ENCODE data around the gene GPR52. TPM values are rescaled to one million over a fixed set of nuclear protein-coding genes. Genes with fewer than 3 reads are reported as not detected.

GPR52 gene
- total and polyA plus RNA-seq, 2 of the 13 experiments (the other 11 are each of a cell fraction or from before 2014, with no cell fraction given): 0.25 to 1.5 TPM

DNA sequence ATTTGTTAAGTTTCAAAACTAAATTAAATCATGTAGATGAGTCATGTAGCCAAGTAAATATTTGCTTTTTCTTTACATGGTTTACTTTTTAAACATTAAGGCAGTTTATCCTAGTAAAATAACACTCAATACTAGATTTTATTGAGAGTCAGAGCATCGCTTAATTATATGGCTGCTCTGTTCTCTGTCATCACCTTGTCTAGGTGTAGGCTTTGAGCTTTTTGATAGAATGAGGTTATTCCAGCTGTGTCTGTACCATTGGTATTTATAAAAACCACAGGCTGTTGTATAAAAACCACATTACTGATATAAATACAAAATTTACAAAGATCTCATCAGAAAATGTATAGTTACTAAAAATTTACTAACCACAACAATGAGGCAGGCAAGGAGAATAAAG, 42.5 kb upstream of the GPR52 start:
- DNase-seq (ENCODE audit: low spot score) (no peak), FAIRE-seq (no peak), ATAC-seq (no peak)
- no peak overlapping the region for H2AFZ ChIP-seq (ENCODE audit: low read length)
- no peaks in the 10 kb centered on the region; the same call in 1 of the 2 replicates for H3K4me1 ChIP-seq (ENCODE audit: insufficient read depth, low read length)
- BruUV-seq (replicated peaks): no TSS peak
- in situ Hi-C loops (cut with HindIII; ENCODE audit: extremely low pct_ligation_motif_present, low pct_unique_long_range_greater_than_20kb) (no loop called here), intact Hi-C loops (cut with micrococcal nuclease; ENCODE audit: unreplicated experiment) (no loop called here)
- no peaks in the 10 kb centered on the region for H3K79me2 ChIP-seq (ENCODE audit: insufficient read depth, low read length)
- H4K20me1 ChIP-seq (ENCODE audit: insufficient read depth, low read length): no peaks in the 10 kb centered on the region
- TF ChIP-seq RCOR2 (CRISPR knock-in tag; IDR thresholded peaks at IDR 0.05): no peak
- no peak overlapping the region for H3K9ac ChIP-seq (ENCODE audit: insufficient read depth, low read depth, low read length)
- H3K27ac ChIP-seq (ENCODE audit: extremely low read length, insufficient read depth, low read length): no peak overlapping the region
- ChIA-PET CTCF (ENCODE audit: low intra/inter-chr PET ratio, low total read pairs) (no interaction called here), POLR2A (no interaction called here)
- no peaks in the 10 kb centered on the region for H3K36me3 ChIP-seq (replicated peaks in 1 of 2; ENCODE audit: control insufficient read depth in 1 of 2, insufficient read depth in 2 of 2, low read length in 2 of 2)
- no peak overlapping the region for H3K4me2 ChIP-seq (ENCODE audit: low read depth, low read length)
- no peaks in the 10 kb centered on the region for H3K27me3 ChIP-seq (ENCODE audit: control insufficient read depth in 1 of 2, insufficient read depth in 2 of 2, low read length in 2 of 2)
- no peak overlapping the region for H3K4me3 ChIP-seq (replicated peaks in 1 of 3; ENCODE audit: insufficient read depth in 1 of 3, low read depth in 2 of 3, low read length in 3 of 3)
- H3K9me3 ChIP-seq (ENCODE audit: low read length): no peaks in the 10 kb centered on the region
- 97% methylated on average over 1 of the region's 1 CpG for whole genome bisulfite sequencing (ENCODE audit: low lambda C conversion rate)

GRCh38 chr1:174406421-174406820, 41.3 kb upstream of the GPR52 start:
- Histone ChIP-seq H3K27me3 (ENCODE audit: control insufficient read depth in 1 of 2, insufficient read depth in 2 of 2, low read length in 2 of 2) (no peaks in the 10 kb centered on the region), H3K27ac (ENCODE audit: extremely low read length, insufficient read depth, low read length) (no peak overlapping the region), H3K4me3 (replicated peaks in 1 of 3; ENCODE audit: insufficient read depth in 1 of 3, low read depth in 2 of 3, low read length in 3 of 3) (no peak overlapping the region), H2AFZ (ENCODE audit: low read length) (no peak overlapping the region), H3K9ac (ENCODE audit: insufficient read depth, low read depth, low read length) (no peak overlapping the region), H3K79me2 (ENCODE audit: insufficient read depth, low read length) (no peaks in the 10 kb centered on the region), H4K20me1 (ENCODE audit: insufficient read depth, low read length) (no peaks in the 10 kb centered on the region), H3K4me2 (ENCODE audit: low read depth, low read length) (no peak overlapping the region), H3K4me1 (ENCODE audit: insufficient read depth, low read length) (no peaks in the 10 kb centered on the region; the same call in 1 of the 2 replicates), H3K9me3 (ENCODE audit: low read length) (no peaks in the 10 kb centered on the region), H3K36me3 (replicated peaks in 1 of 2; ENCODE audit: control insufficient read depth in 1 of 2, insufficient read depth in 2 of 2, low read length in 2 of 2) (no peaks in the 10 kb centered on the region)
- intact Hi-C loops (cut with micrococcal nuclease; ENCODE audit: unreplicated experiment): no loop called here
- ATAC-seq (no peak), DNase-seq (ENCODE audit: low spot score) (no peak), FAIRE-seq (no peak)
- in situ Hi-C loops (cut with HindIII; ENCODE audit: extremely low pct_ligation_motif_present, low pct_unique_long_range_greater_than_20kb): no loop called here
- 94% methylated on average over 4 of the region's 4 CpGs for WGBS (ENCODE audit: low lambda C conversion rate)
- CTCF ChIA-PET (ENCODE audit: low intra/inter-chr PET ratio, low total read pairs): no interaction called here
- POLR2A ChIA-PET: no interaction called here
- BruUV-seq (replicated peaks): no TSS peak
- TF ChIP-seq JUN (CRISPR knock-in tag; IDR thresholded peaks at IDR 0.05) (no peak), E2F1 (CRISPR knock-in tag; IDR thresholded peaks at IDR 0.05) (no peak), ZNF766 (CRISPR knock-in tag; IDR thresholded peaks at IDR 0.05; ENCODE audit: borderline replicate concordance) (no peak), ESRRA (CRISPR knock-in tag; IDR thresholded peaks at IDR 0.05; ENCODE audit: low read depth) (no peak), ZNF496 (CRISPR knock-in tag; IDR thresholded peaks at IDR 0.05; ENCODE audit: insufficient replicate concordance) (no peak), RFX5 (IDR thresholded peaks at IDR 0.05; ENCODE audit: low read depth, low read length) (no peak), TFDP1 (CRISPR knock-in tag; IDR thresholded peaks at IDR 0.05; ENCODE audit: borderline replicate concordance) (no peak), KAT2B (IDR thresholded peaks at IDR 0.05; ENCODE audit: borderline replicate concordance, low read depth, low read length) (no peak), POGK (CRISPR knock-in tag; conservative IDR thresholded peaks at IDR 0.05) (no peak), ZNF274 (CRISPR knock-in tag; IDR thresholded peaks at IDR 0.05) (no peak)
- TF ChIP-seq, protein P1, sequence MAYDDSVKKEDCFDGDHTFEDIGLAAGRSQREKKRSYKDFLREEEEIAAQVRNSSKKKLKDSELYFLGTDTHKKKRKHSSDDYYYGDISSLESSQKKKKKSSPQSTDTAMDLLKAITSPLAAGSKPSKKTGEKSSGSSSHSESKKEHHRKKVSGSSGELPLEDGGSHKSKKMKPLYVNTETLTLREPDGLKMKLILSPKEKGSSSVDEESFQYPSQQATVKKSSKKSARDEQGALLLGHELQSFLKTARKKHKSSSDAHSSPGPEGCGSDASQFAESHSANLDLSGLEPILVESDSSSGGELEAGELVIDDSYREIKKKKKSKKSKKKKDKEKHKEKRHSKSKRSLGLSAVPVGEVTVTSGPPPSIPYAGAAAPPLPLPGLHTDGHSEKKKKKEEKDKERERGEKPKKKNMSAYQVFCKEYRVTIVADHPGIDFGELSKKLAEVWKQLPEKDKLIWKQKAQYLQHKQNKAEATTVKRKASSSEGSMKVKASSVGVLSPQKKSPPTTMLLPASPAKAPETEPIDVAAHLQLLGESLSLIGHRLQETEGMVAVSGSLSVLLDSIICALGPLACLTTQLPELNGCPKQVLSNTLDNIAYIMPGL (CRISPR knock-in tag; IDR thresholded peaks at IDR 0.05; ENCODE audit: borderline replicate concordance in 1 of 2, low read depth in 1 of 2): no peak
